Activated CD8-positive, alpha-beta memory T cell treated with anti-CD3 and anti-CD28 coated beads, Interleukin-2, amount 10 ng/mL, durations not matched to agents 7 days and 5 days (primary cell): ENCODE measurements around the gene TM9SF1. TPM values are rescaled to one million over a fixed set of nuclear protein-coding genes. Genes with fewer than 3 reads are reported as not detected.

Experiments used
- ATAC-seq: fragments of 150-1000 bp; cut with Tn5 transposase; one replicate; pipeline ENCODE4 v1.10.0; 2021; ENCODE audit warnings: moderate library complexity
- CTCF ChIA-PET: fragments of 350-600 bp; sonication (Branson Sonifier 250); formaldehyde crosslinking; loops from one replicate; lab custom pipeline; 2021; ENCODE audit warnings: antibody characterized with exemption; lab: Charles Lee
- DNase-seq: peaks from one replicate; pipeline ENCODE4 v3.0.0-alpha.2; 2020
- H3K27ac Mint-ChIP-seq: one replicate; pipeline ENCODE4 v1.8.0; 2021; ENCODE audit warnings: mild to moderate bottlenecking, mixed read lengths
- H3K27me3 Mint-ChIP-seq: one replicate; pipeline ENCODE4 v1.8.0; 2021; ENCODE audit warnings: mixed read lengths
- H3K36me3 Mint-ChIP-seq: one replicate; pipeline ENCODE4 v1.8.0; 2021; ENCODE audit warnings: mild to moderate bottlenecking, mixed read lengths
- H3K4me1 Mint-ChIP-seq: one replicate; pipeline ENCODE4 v1.8.0; 2021; ENCODE audit warnings: mixed read lengths
- H3K4me3 Mint-ChIP-seq: one replicate; pipeline ENCODE4 v1.8.0; 2021; ENCODE audit warnings: mild to moderate bottlenecking, moderate library complexity, mixed read lengths
- H3K9me3 Mint-ChIP-seq: one replicate; pipeline ENCODE4 v1.8.0; 2022; ENCODE audit warnings: low read depth, mixed read lengths
- total RNA-seq, 2 experiments: library from RNA; stranded (reverse); gene quantifications; one replicate each; pipeline ENCODE4 v1.2.3, GENCODE V29; 2021

Gene TM9SF1
- total RNA-seq, 2 experiments from 2014 or later: 26.7 to 32.8 TPM

DNA sequence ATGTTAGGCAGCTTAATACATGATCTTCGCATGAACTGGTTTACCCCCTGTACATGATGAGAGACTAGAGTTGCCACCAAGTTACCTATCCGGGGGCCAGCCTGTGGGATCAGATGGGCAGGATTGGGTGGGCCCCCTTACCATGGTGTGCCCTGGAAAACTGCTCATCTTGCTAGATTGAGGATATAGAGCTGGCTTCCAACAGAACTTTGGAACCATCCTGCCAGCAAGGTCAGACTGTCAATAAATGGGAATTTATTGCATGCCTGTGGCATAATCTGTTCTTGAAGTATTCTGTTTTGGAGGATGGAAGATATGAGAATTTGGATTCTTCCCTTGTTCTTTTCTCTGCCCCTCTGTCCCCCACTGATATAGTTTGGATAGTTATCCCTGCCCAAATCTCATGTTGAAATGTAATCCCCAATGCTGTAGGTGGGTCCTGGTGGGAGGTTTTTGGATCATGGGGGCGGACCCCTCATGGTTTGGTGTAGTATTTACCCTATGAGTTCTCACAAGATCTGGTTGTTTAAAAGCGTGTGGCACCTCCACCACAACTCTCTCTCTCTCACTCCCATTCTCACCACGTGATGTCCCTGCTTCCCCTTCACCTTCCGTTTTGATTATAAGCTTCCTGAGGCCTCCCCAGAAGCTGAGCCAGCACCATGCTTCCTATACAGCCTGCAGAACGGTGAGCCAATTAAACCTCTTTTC, 3.7 kb upstream of the TM9SF1 start:
- H3K27ac Mint-ChIP-seq: no peak overlapping the region
- H3K4me3 Mint-ChIP-seq: no peak overlapping the region
- peaks cover 11% of the 10 kb centered on the region for H3K9me3 Mint-ChIP-seq
- no peaks in the 10 kb centered on the region for H3K27me3 Mint-ChIP-seq
- CTCF ChIA-PET: interaction anchor here (1.0 kb wide), 1 partner anchor 43 kb away, joined by 3 read pairs; the partner anchor contains the start of gene TINF2
- peaks cover 37% of the 10 kb centered on the region for H3K4me1 Mint-ChIP-seq
- H3K36me3 Mint-ChIP-seq: peaks cover 52% of the 10 kb centered on the region
- ATAC-seq (no peak), DNase-seq (no peak)

GRCh38 chr14:24197056-24197450, 1.8 kb upstream of the TM9SF1 start:
- H3K4me1 Mint-ChIP-seq: peaks cover 50% of the 10 kb centered on the region
- DNase-seq: no peak
- H3K9me3 Mint-ChIP-seq: peaks cover 6% of the 10 kb centered on the region
- no peak for ATAC-seq
- CTCF ChIA-PET: interaction anchor here (1.7 to 2.0 kb wide), 2 partner anchors 36 to 74 kb away, joined by 6 to 14 read pairs; partner anchors contain the start of genes IRF9 and RABGGTA
- peak overlapping the region; percentile 80 for H3K27ac Mint-ChIP-seq
- H3K36me3 Mint-ChIP-seq: peaks cover 48% of the 10 kb centered on the region
- H3K4me3 Mint-ChIP-seq: peak overlapping the region; percentile 54
- H3K27me3 Mint-ChIP-seq: no peaks in the 10 kb centered on the region

- CTCF ChIA-PET: interaction anchor here (0.9 to 2.2 kb wide), 10 partner anchors 14 to 234 kb away, joined by 3 to 14 read pairs (median 6); partner anchors contain the start of genes CHMP4A, CIDEB, IRF9 and KHNYN
- peaks cover 46% of the 10 kb centered on the region for H3K36me3 Mint-ChIP-seq
- H3K27ac Mint-ChIP-seq: peak overlapping the region; percentile 95
- DNase-seq (no peak), ATAC-seq (peak; percentile 20)
- H3K9me3 Mint-ChIP-seq: peaks cover 3% of the 10 kb centered on the region
- H3K27me3 Mint-ChIP-seq: no peaks in the 10 kb centered on the region
- H3K4me1 Mint-ChIP-seq: peaks cover 55% of the 10 kb centered on the region
- H3K4me3 Mint-ChIP-seq: peak overlapping the region; percentile 89
These were observed 1.1 kb upstream of the TM9SF1 start for GRCh38 chr14:24196071-24197055.

- Mint-ChIP-seq H3K9me3 (peaks cover 2% of the 10 kb centered on the region), H3K4me1 (peaks cover 60% of the 10 kb centered on the region), H3K27me3 (no peaks in the 10 kb centered on the region), H3K36me3 (peaks cover 38% of the 10 kb centered on the region), H3K27ac (peak overlapping the region; percentile 95), H3K4me3 (peak overlapping the region; percentile 89)
- DNase-seq: no peak
- ATAC-seq: no peak
- CTCF ChIA-PET: interaction anchor here (0.7 to 2.2 kb wide), 8 partner anchors 18 to 235 kb away, joined by 3 to 14 read pairs (median 6); partner anchors contain the start of genes CHMP4A, IRF9, KHNYN and MDP1
These were observed 412 bp downstream of the TM9SF1 start for GRCh38 chr14:24194873-24195185.

- Mint-ChIP-seq H3K27ac (peak overlapping the region; percentile 95), H3K4me3 (peak overlapping the region; percentile 89), H3K36me3 (peaks cover 35% of the 10 kb centered on the region), H3K4me1 (peaks cover 60% of the 10 kb centered on the region), H3K27me3 (no peaks in the 10 kb centered on the region), H3K9me3 (peaks cover 2% of the 10 kb centered on the region)
- ATAC-seq (no peak), DNase-seq (no peak)
- CTCF ChIA-PET: interaction anchor here (0.9 to 2.2 kb wide), 6 partner anchors 21 to 239 kb away, joined by 3 to 11 read pairs (median 4); partner anchors contain the start of genes KHNYN, MDP1 and TINF2
These were observed 912 bp downstream of the TM9SF1 start for GRCh38 chr14:24194186-24194872.

- DNase-seq (no peak), ATAC-seq (no peak)
- H3K4me1 Mint-ChIP-seq: peaks cover 59% of the 10 kb centered on the region
- H3K4me3 Mint-ChIP-seq: no peak overlapping the region
- CTCF ChIA-PET: no interaction called here
- no peaks in the 10 kb centered on the region for H3K9me3 Mint-ChIP-seq
- no peaks in the 10 kb centered on the region for H3K27me3 Mint-ChIP-seq
- no peak overlapping the region for H3K27ac Mint-ChIP-seq
- peaks cover 28% of the 10 kb centered on the region for H3K36me3 Mint-ChIP-seq
These were observed 2.3 kb downstream of the TM9SF1 start for GRCh38 chr14:24192933-24193332.

DNA sequence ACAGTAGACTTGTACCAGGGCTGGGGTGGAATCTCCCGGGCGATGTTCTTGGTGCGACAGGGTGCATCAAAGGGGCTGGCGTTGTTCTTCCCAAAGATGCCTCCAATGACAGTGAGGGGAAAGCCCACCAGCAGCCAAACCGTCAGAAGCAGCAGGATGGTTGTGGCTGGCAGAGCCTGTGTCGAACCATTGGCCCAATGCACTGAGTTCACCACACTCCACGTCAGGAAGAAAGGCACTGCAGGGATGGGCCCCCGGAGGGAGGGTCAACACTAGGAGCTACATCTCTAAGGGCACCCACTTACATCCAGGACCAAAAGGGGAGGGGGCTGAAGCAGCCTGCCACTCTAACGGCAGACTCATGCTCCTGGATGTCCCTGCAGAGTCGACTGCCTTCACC, 4.8 kb downstream of the TM9SF1 start:
- no peak overlapping the region for H3K4me3 Mint-ChIP-seq
- ATAC-seq (no peak), DNase-seq (no peak)
- no peak overlapping the region for H3K27ac Mint-ChIP-seq
- CTCF ChIA-PET: no interaction called here
- H3K4me1 Mint-ChIP-seq: peaks cover 60% of the 10 kb centered on the region
- no peaks in the 10 kb centered on the region for H3K27me3 Mint-ChIP-seq
- no peaks in the 10 kb centered on the region for H3K9me3 Mint-ChIP-seq
- peaks cover 27% of the 10 kb centered on the region for H3K36me3 Mint-ChIP-seq

DNA sequence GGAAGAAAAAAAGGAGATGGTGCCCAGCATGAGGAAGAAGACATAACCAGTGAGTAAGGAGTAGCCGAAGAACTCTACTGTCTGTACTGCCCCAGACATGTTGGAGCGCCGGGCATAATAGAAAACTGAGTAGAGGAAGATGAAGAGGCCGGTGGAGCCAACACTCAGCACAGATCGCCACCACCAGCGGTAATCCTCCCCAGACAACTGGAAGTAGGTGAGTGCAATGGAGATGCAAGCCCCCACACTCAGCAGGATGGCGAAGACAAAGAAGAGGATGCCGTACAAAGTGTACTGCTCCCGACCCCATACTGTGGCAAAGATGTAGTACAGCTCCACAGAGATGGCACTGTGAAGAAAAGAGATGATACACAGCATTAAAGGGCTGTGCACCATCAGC, 5.8 kb downstream of the TM9SF1 start:
- Mint-ChIP-seq H3K27ac (peak overlapping the region; percentile 74), H3K9me3 (no peaks in the 10 kb centered on the region), H3K4me1 (peaks cover 55% of the 10 kb centered on the region), H3K4me3 (no peak overlapping the region), H3K27me3 (no peaks in the 10 kb centered on the region), H3K36me3 (peaks cover 27% of the 10 kb centered on the region)
- no peak for ATAC-seq
- DNase-seq: no peak
- CTCF ChIA-PET: interaction anchor here (0.9 to 2.0 kb wide), 3 partner anchors 24 to 53 kb away, joined by 6 to 11 read pairs (median 9); partner anchors contain the start of genes CHMP4A, IRF9 and TINF2

- ATAC-seq (no peak), DNase-seq (no peak)
- H3K27ac Mint-ChIP-seq: peak overlapping the region; percentile 74
These were observed 6.2 kb downstream of the TM9SF1 start for GRCh38 chr14:24189059-24189375.

GRCh38 chr14:24188251-24189058, 6.8 kb downstream of the TM9SF1 start, which contains the start of gene IPO4:
Gene IPO4 (minus strand): TSS chr14:24188816. CDS start chr14:24188787, 29 bp downstream.
- CTCF ChIA-PET: interaction anchor here (0.9 to 2.0 kb wide), 5 partner anchors 25 to 145 kb away, joined by 3 to 11 read pairs (median 7); partner anchors contain the start of genes CHMP4A, IRF9, MDP1 and TINF2

More at GRCh38 chr14:24189059-24189375, 6.2 kb downstream of the TM9SF1 start:
- peaks cover 24% of the 10 kb centered on the region for H3K36me3 Mint-ChIP-seq
- H3K4me3 Mint-ChIP-seq: peak overlapping the region; percentile 82
- H3K27me3 Mint-ChIP-seq: no peaks in the 10 kb centered on the region
- peaks cover 51% of the 10 kb centered on the region for H3K4me1 Mint-ChIP-seq
- H3K9me3 Mint-ChIP-seq: no peaks in the 10 kb centered on the region
- CTCF ChIA-PET: interaction anchor here (0.9 to 2.0 kb wide), 4 partner anchors 24 to 53 kb away, joined by 6 to 11 read pairs (median 8); partner anchors contain the start of genes CHMP4A, IRF9, MDP1 and TINF2

GRCh38 chr14:24187539-24187915, 7.7 kb downstream of the TM9SF1 start:
- ATAC-seq: no peak
- H3K36me3 Mint-ChIP-seq: peaks cover 15% of the 10 kb centered on the region
- peak overlapping the region; percentile 74 for H3K27ac Mint-ChIP-seq
- peaks cover 42% of the 10 kb centered on the region for H3K4me1 Mint-ChIP-seq
- CTCF ChIA-PET: interaction anchor here (1.0 to 2.0 kb wide), 3 partner anchors 8 to 146 kb away, joined by 3 to 9 read pairs (median 3); partner anchors contain the start of gene IRF9
- H3K9me3 Mint-ChIP-seq: no peaks in the 10 kb centered on the region
- no peaks in the 10 kb centered on the region for H3K27me3 Mint-ChIP-seq
- DNase-seq: no peak
- H3K4me3 Mint-ChIP-seq: peak overlapping the region; percentile 82

More at GRCh38 chr14:24188251-24189058, 6.8 kb downstream of the TM9SF1 start, which contains the start of gene IPO4:
- Mint-ChIP-seq H3K27me3 (no peaks in the 10 kb centered on the region), H3K4me1 (peaks cover 49% of the 10 kb centered on the region), H3K4me3 (peak within 1 kb of the TSS; percentile 82), H3K36me3 (peaks cover 22% of the 10 kb centered on the region), H3K9me3 (no peaks in the 10 kb centered on the region), H3K27ac (peak within 1 kb of the TSS; percentile 74)
- DNase-seq: peak; percentile 97
- peak; percentile 90 for ATAC-seq
